HUDEP-2 (cell line): ENCODE measurements around the gene KCTD21.

Experiments
- DNase-seq, 76 experiments: peaks; one replicate each; lab custom pipeline; 2025; ENCODE audit not compliant: unreplicated experiment in 76 of 76; lab: John Stamatoyannopoulos, UW

KCTD21 gene

DNA sequence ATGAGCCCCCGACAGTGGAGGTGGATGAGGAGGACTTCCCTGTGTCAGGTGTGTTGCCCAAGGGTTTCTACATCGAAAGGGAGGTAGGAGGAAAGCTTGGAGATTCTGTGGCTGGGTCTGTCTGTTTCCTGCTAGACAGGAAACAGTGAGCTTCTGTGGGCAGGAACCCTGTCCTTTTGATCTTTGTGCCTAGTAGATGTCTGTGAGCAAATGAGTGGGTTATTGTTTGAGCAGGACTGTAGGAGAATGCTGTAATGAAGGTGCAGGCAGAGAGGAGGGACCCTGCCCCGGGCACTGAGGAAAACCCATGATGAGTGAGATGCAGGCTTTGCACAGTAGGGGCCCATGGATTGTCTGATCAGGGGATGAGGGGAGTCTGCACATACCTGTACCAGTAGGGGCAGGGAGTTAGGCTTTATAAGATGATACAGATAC is 14.3 kb upstream of the KCTD21 start:
- DNase-seq, result no peak

DNA sequence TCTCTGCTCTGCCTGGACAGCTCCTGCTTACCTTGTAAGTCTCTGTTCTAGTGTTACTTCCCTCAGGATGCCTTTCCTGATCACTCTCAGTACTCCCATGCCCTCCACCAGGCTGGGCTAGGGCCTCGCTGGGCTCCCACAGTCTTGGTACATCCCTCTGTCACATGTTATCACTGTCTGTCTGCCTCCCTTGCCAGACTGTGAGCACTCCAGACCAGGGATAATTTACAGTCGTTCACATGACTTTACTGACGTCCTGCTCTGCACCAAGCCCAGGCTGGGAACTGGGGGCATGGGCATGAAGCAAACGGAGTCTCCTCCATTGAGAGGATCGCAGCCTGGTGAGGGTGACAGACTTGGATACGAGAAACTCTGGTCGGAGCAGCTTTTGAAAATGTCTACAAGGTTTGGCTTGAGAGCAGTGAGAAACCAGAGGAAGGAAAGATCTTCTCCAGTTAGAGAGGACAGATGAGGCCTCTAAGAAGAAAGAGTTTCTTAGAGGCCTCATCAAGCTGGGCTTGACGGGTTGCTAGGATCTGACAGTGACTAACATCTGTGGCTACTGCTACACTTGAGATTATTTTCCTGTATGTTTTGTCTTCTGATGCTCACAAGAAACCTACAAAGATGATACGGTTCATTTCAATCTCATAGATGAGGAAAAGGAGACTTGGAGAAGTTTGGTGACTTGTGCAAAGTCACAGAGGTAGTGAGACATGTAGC is 12.8 kb upstream of the KCTD21 start:
- no peak for DNase-seq

DNA sequence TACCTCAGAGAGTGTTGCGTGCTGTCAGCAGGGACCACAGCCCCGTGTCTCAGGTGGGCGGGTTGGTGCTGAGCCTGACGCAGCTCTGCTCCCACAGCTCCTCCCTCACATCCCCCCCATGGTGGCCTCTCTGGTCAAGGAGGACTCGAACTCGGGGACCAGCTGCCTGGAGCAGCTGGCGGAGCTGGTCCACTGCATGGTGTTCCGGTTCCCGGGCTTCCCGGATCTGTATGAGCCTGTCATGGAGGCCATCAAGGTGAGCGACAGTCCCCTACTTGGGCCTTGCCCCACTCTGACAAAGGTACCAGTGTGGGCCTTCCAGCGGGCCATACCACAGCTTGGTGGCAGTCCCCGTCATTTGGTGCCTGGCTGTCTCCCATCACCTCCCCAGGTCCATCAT is 12.1 kb upstream of the KCTD21 start:
- DNase-seq, result no peak

DNA sequence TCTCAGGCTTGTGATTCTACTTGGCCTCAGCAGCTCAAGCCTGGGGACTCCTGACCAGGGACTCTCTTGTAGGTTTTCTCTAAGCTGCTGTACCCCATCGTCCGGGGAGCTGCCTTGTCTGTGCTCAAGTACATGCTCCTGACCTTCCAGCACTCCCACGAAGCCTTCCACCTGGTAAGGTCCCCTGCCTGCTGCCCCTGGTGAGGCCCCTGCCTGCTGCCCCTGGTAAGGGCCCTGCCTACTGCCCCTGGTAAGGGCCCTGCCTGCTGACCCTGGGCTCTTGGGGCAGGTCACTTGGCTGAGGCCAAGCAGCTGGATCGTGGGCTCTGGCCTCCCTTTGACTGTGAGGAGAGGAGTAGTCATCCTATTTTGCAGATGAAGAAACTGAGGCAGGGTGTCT is 11.6 kb upstream of the KCTD21 start:
- DNase-seq, result no peak

DNA sequence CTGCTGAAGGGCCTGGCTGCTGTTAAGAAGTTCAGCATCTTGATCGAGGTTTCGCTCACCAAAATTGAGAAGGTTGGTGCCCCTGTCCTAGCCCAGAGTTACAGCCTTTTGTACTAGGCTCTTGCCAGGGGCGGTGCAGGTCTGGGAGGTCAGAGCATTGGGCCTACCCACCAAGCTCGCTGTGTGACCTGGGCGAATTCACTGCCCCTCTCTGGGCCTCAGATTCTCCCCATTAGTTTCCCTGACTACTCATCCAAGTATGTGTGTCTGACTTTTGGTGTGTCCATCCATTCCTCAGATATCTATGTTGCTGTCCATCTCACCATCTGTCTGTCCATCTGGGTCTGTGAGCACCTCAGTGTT is 11.2 kb upstream of the KCTD21 start:
- DNase-seq, result no peak

DNA sequence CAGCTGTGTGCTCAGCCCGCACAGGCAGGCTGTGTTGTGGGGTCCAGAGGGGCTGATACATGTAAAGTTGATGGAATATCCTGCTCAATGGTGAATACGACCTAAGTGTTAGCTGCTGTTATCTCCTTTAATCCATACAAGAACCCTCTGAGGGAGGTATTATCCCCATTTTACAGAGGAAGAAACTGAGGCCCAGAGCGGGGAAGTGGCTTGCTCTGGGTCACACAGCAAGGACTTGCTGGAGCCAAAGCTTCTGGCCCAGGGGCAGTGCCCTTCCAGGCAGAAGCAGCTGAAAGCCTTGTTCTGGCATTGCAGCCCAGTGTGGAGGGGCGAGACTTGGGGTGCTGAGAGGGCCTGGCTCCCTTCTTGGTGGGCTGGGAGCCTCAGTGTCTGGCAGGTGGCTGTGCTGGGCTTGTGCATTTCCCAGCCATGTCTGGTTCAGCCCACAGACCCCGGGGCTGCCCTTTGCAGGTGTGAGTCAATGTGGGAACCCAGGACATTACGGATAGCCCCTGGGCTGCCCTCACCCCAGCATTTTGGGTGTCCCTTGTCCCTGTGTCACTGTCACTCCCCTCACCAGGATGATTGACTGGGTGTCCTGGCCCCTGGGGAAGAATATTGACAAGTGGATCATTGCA is 10.7 kb upstream of the KCTD21 start:
- no peak for DNase-seq

DNA sequence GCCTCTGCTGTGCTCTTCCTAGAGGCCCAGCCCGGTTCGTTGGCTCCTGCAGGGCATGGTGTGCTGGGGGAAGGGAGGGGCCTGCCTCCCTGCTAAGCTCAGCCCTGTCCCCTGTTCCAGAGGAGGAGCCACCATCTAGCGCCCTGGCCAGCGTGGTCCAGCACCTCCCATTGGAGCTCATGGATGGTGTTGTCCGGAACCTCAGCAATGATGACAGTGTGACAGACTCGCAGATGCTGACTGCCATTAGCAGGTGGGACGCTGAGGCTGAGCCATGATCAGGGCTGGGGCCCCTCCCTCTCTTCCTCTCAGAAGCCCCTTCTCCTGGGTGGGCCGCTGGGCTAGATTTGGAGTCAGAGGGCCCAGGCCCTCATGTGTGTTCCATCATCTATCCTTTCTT is 9.4 kb upstream of the KCTD21 start:
- no peak for DNase-seq

DNA sequence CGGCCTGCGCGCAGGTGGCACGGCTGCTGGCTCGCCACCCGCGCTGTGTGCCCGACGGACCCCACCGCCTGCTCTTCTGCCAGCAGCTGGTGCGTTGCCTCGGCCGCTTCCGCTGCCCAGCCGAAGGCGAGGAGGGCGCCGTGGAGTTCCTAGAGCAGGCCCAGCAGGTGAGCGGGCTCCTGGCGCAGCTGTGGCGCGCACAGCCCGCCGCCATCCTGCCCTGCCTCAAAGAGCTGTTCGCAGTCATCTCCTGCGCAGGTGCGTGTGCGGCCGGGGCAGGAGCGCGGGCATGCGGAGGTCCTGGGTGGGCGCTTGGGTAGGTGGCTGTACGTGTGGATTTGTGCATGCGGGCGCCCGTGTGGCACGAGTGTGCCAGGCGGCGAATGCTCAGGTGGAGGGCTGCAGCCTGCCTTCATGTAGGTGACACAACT is 8.2 kb upstream of the KCTD21 start:
- DNase-seq, result no peak

DNA sequence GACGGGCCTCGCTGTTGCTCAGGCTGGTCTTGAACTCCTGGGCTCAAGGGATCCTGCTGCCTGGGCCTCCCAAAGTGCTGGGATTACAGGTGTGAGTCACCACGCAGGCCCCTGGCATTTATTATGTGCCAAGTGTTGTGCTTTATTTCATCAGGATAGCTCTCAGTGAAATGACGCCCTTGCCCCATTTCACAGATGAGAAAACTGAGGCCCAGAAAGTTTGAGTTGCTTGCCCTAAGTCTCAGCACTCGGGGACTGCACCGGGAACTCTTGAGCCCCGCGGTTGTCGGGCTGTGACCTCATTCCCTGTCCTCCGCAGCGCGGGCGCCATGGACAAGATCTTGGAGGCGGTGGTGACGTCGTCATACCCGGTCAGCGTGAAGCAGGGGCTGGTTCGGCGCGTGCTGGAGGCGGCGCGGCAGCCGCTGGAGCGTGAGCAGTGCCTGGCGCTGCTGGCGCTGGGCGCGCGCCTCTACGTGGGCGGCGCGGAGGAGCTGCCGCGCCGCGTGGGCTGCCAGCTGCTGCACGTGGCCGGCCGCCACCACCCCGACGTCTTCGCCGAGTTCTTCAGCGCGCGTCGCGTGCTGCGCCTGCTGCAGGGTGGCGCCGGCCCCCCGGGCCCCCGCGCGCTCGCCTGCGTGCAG is 7.6 kb upstream of the KCTD21 start:
- DNase-seq, result no peak

DNA sequence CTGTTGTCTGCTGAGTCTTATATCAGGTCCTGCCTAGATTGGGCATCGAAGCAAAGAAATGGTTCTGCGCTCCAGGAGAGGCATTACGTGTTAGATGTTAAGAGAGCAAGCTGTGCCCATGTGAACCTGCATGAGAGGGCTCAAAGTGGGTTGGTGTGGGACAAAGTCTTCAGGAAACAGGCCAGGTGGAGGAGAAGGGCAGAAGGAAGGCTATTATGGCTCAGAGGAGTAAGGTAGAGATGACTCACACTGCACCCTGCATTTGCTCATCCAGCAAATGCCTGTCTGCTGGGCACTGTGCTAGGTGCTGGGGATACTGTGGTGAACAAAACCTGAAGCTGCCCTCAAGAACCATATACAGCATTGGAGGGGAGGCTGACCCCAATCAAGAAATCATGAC is 6.1 kb upstream of the KCTD21 start:
- peak in 1 of 76 experiments; percentile 10 for DNase-seq

DNA sequence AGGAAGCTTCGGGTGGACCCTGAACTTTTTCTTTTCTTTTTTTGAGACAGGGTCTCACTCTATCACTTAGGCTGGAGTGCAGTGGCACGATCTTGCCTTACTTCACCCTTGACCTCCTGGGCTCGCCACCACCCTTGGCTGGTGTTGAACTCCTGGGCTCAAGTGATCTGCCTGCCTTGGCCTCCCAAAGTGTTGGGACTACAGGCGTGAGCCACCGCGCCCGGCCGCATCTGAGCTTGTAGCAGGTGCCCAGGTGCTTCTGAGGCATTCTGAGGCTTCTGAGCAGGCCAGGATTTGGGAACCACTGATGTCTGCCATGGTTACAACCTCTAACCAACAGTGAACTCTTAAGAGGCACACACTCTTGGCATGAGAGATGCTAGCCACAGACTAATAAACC is 5.4 kb upstream of the KCTD21 start:
- no peak for DNase-seq

DNA sequence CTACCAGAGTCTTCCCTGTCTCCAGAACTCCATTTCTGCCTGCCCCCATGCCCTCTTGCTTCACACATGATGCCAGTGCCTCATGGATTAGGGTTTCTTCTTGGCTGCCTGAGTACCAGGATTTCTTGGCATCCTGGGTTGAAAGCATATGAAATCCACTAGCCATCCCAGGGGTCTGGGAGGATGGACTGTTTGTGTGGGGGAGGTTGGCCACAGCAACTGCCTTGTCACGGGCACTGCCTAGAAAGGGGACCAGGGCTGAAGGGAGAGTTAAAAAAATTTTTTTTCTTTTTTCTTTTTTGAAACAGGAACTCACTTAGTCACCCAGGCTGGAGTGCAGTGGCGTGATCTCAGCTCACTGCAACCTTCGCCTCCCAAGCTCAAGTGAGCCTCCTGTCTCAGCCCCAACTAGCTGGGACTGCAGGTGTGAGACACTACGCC is 4.5 kb upstream of the KCTD21 start:
- no peak for DNase-seq

DNA sequence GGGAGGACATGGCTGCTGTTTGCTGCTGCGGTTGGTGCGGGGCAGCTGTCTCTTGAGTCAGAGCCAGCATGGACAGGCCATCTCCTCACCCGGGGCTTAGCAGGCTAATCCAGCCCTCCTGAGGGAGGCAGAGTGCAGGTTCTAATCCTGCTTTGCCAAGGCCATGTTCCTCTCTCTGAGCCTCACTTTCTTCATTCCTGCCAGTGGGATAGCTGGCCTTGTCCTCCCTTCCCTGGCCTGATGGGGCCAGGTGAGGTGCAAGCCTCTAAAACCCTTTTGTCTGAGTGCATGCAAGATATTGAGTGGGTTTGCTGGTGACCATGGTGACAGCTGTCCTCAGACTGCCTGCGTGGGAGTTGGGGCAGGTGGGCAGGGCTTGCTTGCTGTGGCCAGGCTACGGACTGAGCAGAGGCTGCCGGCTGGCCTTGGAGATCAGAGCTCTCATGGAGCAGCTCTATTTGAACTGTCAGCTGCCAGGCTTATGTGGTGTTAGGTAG is 3.8 kb upstream of the KCTD21 start:
- peak in 24 of 76 experiments; percentile 7 to 65 (median 23) for DNase-seq

DNA sequence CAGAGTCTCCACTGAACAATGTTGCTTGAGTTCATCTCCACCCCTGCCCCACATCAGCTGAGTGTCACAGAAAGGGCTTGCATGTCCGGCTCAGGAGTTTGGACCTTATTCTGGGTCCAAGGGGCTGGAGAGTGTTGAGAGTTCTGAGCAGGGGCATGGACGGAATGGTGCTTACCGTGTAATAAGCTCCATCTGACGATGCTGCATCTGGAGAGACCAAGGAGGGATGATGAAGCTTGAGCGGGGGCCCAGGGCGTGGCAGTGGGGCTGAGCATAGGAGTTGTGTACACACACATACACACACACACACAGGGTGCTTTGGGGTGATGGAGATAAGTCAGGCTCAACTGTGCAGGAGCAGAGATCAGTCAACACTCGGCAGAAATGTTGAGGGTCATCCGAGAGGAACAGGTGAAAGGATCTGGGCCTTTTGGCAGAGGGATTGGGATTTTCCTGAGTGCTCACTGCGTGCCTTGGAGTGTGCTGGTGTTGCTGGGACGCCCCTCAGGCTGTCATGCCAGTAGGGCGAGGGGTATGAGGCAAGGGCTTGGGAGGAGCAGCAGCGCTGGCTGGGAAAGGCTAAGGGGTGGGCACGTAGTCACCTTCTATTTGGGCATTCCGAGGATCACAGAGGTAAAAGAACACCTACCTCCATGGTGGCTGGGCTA is 2.6 kb upstream of the KCTD21 start:
- no peak for DNase-seq

DNA sequence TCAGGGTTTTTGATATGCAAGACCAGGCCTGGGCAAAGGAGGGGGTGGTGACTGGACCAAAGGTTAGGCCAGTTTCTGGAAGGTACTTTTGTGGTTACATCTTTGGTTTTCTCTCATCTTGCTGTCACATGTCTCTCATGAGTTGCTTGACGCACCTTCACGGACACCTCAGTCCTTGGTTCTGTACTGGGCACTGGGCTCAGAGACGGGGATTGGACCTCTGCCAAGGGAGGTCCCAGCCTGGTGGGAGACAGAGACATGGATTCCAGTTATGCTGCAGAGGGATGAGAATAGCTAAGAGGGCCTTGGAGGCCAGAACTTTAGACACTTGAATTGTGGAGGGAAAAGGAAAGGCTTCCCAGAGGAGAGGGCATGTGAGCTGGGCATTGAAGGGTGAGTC is 1.9 kb upstream of the KCTD21 start:
- DNase-seq, result no peak

DNA sequence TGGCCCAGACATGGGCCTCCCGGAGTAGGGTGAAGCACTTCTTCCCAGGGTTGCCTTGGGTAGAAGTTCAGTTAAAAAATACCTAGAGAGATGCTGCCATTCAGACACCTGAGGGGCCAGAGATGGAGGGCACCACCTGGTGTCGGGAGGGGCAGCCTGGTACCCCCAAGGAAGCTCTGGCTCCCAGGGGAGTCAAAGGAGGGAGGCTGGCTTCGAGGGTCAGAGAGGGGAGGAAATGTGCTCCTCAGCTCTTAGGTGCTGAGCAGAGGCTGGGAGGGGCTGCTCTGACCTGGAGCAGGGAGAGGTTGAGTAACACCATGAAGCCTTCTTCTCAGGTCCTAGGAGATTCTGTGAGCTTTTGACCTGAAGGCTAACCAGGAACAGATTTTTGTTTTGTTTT is 1.4 kb upstream of the KCTD21 start:
- no peak for DNase-seq

DNA sequence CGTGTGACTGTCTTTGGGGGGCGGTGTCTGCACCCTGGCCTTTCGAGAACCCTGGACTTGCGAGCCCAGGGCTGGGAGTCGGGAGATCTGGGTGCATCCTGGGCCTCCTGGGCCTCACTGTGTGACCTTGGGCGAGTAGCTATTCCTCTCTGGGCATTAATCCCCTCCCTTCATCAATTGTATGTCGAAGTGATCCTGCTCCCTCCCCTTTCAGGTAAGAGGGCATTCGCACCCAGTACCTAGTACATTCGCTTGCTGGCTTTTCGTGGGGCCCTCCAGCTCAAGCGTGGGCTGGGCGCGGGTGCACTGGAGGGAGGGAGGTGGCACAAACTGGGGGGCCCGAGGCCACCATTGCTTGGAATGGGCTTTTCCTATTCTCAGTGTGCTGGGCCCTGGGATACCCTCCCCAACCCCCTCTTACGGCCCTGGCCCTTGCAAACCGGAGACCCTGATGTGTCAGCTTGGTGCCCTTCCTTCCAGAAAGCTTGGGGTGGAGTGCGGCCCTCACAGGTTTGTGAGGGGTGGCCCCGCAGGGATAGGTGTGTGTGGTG is 823 bp upstream of the KCTD21 start:
- no peak for DNase-seq

DNA sequence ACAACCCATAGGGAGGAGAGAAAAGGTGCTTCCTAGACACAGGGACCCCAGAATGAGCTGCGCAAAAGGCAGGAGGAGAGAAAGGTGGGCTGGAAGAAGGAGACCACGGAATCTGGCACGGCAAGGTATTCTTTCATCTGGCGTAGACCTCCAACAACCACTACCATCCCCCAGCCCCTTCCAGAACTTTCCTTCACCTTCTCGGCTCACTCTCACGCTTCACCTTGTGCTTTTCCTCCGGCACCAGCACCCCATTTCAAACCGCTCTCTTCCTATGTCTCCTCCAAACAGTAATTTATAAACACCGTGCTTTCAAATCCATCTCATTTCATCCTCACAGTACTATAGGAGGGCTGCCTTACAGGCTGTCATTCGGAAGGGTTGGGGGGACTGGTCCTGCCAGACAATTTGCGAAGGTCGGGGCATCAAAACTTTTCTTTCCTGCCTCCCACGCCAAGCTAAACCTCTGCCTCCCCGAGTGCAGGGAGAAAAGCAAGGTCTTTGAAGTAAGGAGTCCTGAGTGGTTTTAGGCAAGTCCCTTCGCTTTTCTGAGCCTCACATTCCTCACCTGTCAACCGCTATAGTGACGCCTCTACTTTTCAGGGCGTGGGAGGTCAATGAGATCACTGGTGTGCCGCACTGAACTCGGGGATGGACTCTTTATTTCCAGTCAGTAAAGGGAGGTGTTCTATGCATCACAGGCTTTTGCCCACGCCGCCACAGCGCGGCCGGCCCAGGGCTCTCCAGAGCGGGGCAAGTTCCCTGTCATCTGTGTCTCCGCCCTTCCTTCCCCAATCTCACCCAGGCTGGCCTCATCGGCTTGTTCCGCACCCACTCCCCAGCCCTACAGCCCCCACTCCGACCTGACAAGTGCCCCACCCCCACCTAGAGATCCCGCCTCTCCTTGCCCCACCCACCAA is 800 bp downstream of the KCTD21 start:
- DNase-seq, result peak in 8 of 76 experiments; percentile 22 to 72 (median 58)

DNA sequence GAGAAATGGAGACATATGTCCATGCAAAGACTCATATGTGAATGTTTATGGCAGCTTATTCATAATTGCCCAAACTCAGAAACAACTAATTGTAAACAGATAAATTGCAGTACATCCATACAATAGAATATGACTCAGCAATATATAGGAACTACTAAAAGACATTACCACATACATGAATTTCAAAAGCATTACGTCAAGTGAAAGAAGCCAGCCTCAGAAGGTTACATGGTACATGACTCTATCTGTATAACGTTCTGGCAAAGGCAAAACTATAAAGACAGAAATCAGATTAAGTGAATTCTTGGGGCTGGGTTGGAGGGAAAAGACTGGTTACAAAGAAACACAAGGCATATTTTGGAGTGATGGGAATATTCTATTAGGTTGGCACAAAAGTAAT is 7.2 kb downstream of the KCTD21 start:
- no peak for DNase-seq

DNA sequence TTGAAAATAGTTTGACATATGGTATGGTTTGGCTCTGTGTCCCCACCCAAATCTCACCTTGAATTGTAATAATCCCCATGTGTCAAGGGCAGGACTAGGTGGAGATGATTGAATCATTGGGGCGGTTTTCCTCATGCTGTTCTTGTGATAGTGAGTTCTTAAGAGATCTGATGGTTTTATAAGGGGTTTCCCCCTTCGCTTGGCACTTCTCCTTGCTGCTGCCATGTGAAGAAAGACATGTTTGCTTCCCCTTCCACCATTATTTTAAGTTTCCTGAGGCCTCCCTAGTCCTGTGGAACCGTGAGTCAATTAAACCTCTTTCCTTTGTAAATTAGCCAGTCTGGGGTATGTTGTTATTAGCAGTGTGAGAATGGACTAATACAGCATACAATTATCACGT is 7.7 kb downstream of the KCTD21 start:
- DNase-seq, result no peak
